PC-9 (cell line): Measurements from ENCODE around the gene PFKFB4.

Experiments used
- EZH2 ChIP-seq: fragments of 200-600 bp; sonication (generic); IDR thresholded peaks from 2 replicates; pipeline ENCODE4 v1.8.0; 2017; ENCODE audit warnings: antibody characterized with exemption, low read depth
- TF ChIP-seq, protein P1 (sequence below): fragments of 200-600 bp; sonication (generic); conservative IDR thresholded peaks from 2 replicates; pipeline ENCODE4 v1.6.1; 2017; ENCODE audit warnings: mixed run types, antibody characterized with exemption, mild to moderate bottlenecking, moderate library complexity

DNA sequence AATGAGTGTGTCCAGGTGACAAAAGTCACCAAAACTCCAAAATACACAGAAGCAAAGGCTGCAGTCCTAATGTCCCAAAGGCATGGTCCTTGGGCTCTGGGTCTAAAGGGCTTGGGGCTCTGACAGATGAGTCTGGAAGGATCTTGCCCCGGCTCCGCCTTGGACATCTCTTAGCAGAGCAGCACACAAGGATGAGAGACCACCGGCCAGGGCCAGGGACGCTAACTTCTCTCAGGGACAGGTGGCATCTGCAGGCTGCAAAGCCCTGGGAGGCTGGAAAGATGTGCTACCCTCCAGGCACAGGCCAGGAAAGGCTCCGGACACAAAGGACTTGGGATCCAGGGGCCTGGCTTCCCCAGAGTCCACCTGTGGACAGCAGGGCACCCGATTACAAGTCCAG is 38.5 kb downstream of the PFKFB4 start:
- TF ChIP-seq, protein P1, sequence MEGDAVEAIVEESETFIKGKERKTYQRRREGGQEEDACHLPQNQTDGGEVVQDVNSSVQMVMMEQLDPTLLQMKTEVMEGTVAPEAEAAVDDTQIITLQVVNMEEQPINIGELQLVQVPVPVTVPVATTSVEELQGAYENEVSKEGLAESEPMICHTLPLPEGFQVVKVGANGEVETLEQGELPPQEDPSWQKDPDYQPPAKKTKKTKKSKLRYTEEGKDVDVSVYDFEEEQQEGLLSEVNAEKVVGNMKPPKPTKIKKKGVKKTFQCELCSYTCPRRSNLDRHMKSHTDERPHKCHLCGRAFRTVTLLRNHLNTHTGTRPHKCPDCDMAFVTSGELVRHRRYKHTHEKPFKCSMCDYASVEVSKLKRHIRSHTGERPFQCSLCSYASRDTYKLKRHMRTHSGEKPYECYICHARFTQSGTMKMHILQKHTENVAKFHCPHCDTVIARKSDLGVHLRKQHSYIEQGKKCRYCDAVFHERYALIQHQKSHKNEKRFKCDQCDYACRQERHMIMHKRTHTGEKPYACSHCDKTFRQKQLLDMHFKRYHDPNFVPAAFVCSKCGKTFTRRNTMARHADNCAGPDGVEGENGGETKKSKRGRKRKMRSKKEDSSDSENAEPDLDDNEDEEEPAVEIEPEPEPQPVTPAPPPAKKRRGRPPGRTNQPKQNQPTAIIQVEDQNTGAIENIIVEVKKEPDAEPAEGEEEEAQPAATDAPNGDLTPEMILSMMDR: no peak
- no peak for TF ChIP-seq EZH2
